GM23248 (cell line): ENCODE data around the gene UNC5A. TPM values are rescaled to one million over a fixed set of nuclear protein-coding genes. Genes with fewer than 3 reads are reported as not detected.

ENCODE experiments used
- DNase-seq: peaks from one replicate; pipeline ENCODE4 v3.0.0-alpha.2; 2015
- H2AFZ ChIP-seq: fragments of 200-600 bp; sonication (generic); 2 replicates; pipeline ENCODE4 v1.6.1; 2016; ENCODE audit warnings: antibody characterized with exemption
- H3F3A ChIP-seq: fragments of 200-600 bp; sonication (generic); 2 replicates; pipeline ENCODE4 v1.6.1; 2016; ENCODE audit warnings: mild to moderate bottlenecking, antibody characterized with exemption, mixed run types; ENCODE audit not compliant: insufficient read depth
- H3K27ac ChIP-seq: fragments of 200-600 bp; sonication (generic); 2 replicates; pipeline ENCODE4 v1.5.1; 2016; ENCODE audit warnings: mild to moderate bottlenecking
- H3K27me3 ChIP-seq: fragments of 200-600 bp; sonication (generic); replicated peaks from 2 replicates; pipeline ENCODE4 v1.6.1; 2016; ENCODE audit warnings: mild to moderate bottlenecking; ENCODE audit not compliant: insufficient read depth
- H3K36me3 ChIP-seq: fragments of 200-600 bp; sonication (generic); 2 replicates; pipeline ENCODE4 v1.6.1; 2016; ENCODE audit warnings: low read depth, mild to moderate bottlenecking
- H3K4me1 ChIP-seq: fragments of 200-600 bp; sonication (generic); 2 replicates; pipeline ENCODE4 v1.6.1; 2016; ENCODE audit warnings: mild to moderate bottlenecking; ENCODE audit not compliant: insufficient read depth
- H3K4me2 ChIP-seq: fragments of 200-600 bp; sonication (generic); one replicate; pipeline ENCODE4 v1.6.1; 2016; ENCODE audit warnings: mild to moderate bottlenecking; ENCODE audit not compliant: unreplicated experiment
- H3K4me3 ChIP-seq: fragments of 200-600 bp; sonication (generic); 2 replicates; pipeline ENCODE4 v1.5.1; 2016; ENCODE audit warnings: mild to moderate bottlenecking
- H3K79me2 ChIP-seq: fragments of 200-600 bp; sonication (generic); 2 replicates; pipeline ENCODE4 v1.6.1; 2016; ENCODE audit warnings: mild to moderate bottlenecking; ENCODE audit not compliant: insufficient read depth
- H3K9ac ChIP-seq: fragments of 200-600 bp; sonication (generic); 2 replicates; pipeline ENCODE4 v1.6.1; 2016; ENCODE audit warnings: mild to moderate bottlenecking
- H3K9me2 ChIP-seq: fragments of 200-600 bp; sonication (generic); 2 replicates; pipeline ENCODE4 v1.6.1; 2016; ENCODE audit warnings: mixed run types, mild to moderate bottlenecking, moderate library complexity; ENCODE audit not compliant: insufficient read depth
- H3K9me3 ChIP-seq: fragments of 200-600 bp; sonication (generic); one replicate; pipeline ENCODE4 v1.6.1; 2017; ENCODE audit warnings: low read depth
- H4K20me1 ChIP-seq: fragments of 200-600 bp; sonication (generic); 2 replicates; pipeline ENCODE4 v1.6.0; 2016; ENCODE audit not compliant: insufficient read depth
- EZH2 ChIP-seq: fragments of 200-600 bp; sonication (generic); IDR thresholded peaks from 2 replicates; pipeline ENCODE4 v1.6.1; 2018; ENCODE audit warnings: antibody characterized with exemption, mild to moderate bottlenecking; ENCODE audit not compliant: insufficient read depth, poor library complexity, severe bottlenecking
- EZH2phosphoT487 ChIP-seq: fragments of 200-600 bp; sonication (generic); IDR thresholded peaks from 2 replicates; pipeline ENCODE4 v1.6.1; 2018; ENCODE audit warnings: antibody characterized with exemption, moderate library complexity, mild to moderate bottlenecking, low read depth; ENCODE audit not compliant: insufficient read depth
- WGBS, 2 experiments: methylation state at CpG; one replicate each; pipeline ENCODE4 v1.1.6; 2015 to 2017; ENCODE audit warnings: low lambda C conversion rate in 2 of 2, low coverage in 1 of 2; ENCODE audit errors: missing lambda C conversion rate in 2 of 2; 5-methylcytosine and 5-hydroxymethylcytosine counted together
- in situ Hi-C: fragments of 300-500 bp; cut with MboI; formaldehyde crosslinking; loops from 2 replicates; pipeline ENCODE4 v1.15.0; 2020
- polyA plus RNA-seq: library from polyadenylated mRNA; unstranded; fragments of >200 nt; fragmentation: Nextera tagmentation; extraction: Ambion mirVana; gene quantifications from 2 replicates; pipeline ENCODE4 v1.2.1, GENCODE V29; 2016
- total RNA-seq: library from RNA; depleted of rRNA; stranded (reverse); fragments of >200 nt; shearing (Covaris generic); gene quantifications from 2 replicates; pipeline ENCODE4 v1.2.3, GENCODE V29; 2014

The UNC5A gene
- total and polyA plus RNA-seq, 2 experiments from 2014 or later = not detected

DNA sequence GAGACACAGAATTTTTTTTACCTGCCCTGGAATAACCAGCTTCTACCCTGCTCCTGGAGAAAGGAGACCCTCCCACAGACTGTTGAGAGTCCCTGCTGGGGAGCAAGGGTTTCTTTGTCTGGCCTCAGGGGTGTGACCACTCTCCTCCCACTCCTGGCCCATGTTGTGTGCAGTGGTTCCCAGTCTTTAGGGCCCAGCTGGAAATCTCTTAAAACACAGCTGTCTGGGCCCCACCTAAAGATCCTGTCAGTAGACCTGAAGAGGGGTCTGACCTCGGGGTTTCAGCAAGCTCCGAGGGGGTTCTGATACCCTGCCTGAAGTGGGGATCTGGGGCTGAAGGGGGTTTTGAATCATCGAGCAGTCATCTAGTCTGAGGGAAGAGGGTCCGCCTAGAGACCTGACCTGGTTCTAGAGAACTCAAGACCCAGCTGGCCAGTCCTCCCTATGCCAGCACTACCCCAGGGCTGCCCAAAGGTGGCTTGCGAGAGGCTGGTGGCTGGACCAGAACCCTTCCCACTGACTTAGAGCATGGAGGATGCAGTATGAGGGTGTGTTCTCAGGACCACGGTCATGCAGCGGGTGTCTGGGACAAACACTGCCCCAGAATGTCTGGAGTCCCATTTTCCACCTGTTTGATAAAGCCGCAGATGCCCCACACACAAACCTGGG is 8.1 kb upstream of the UNC5A start:
- no peak for DNase-seq
- Histone ChIP-seq H3K4me2 (no peak overlapping the region), H3K79me2 (no peaks in the 10 kb centered on the region), H3K9ac (no peak overlapping the region), H3K27me3 (peaks cover 16% of the 10 kb centered on the region), H3K4me1 (no peaks in the 10 kb centered on the region), H3K9me2 (no peaks in the 10 kb centered on the region), H3K27ac (no peak overlapping the region), H4K20me1 (no peaks in the 10 kb centered on the region), H2AFZ (no peak overlapping the region), H3K9me3 (no peaks in the 10 kb centered on the region), H3F3A (no peaks in the 10 kb centered on the region), H3K4me3 (no peak overlapping the region), H3K36me3 (no peaks in the 10 kb centered on the region)
- WGBS, 2 experiments = 56 to 60% methylated on average over 8 of the region's 8 CpGs
- TF ChIP-seq EZH2 (no peak), EZH2phosphoT487 (no peak)
- in situ Hi-C loops = no loop called here

GRCh38 chr5:176803068-176803942 is 7.1 kb upstream of the UNC5A start:
- H3K9me3 ChIP-seq = no peaks in the 10 kb centered on the region
- H3K4me3 ChIP-seq = no peak overlapping the region
- no peak for DNase-seq
- no peaks in the 10 kb centered on the region for H3K79me2 ChIP-seq
- H3K27me3 ChIP-seq = peaks cover 18% of the 10 kb centered on the region
- H3K27ac ChIP-seq = no peak overlapping the region
- no peak for TF ChIP-seq EZH2
- TF ChIP-seq EZH2phosphoT487 = no peak
- WGBS, 2 experiments = 50 to 58% methylated on average over 22 to 24 of the region's 24 CpGs
- no peak overlapping the region for H2AFZ ChIP-seq
- H3K9ac ChIP-seq = no peak overlapping the region
- in situ Hi-C loops = no loop called here
- no peaks in the 10 kb centered on the region for H3K9me2 ChIP-seq
- no peaks in the 10 kb centered on the region for H4K20me1 ChIP-seq
- H3K4me2 ChIP-seq = no peak overlapping the region
- no peaks in the 10 kb centered on the region for H3K4me1 ChIP-seq
- H3K36me3 ChIP-seq = no peaks in the 10 kb centered on the region
- no peaks in the 10 kb centered on the region for H3F3A ChIP-seq

- H3K4me3 ChIP-seq = no peak overlapping the region
- DNase-seq = peak; percentile 53
- peaks cover 24% of the 10 kb centered on the region for H3K27me3 ChIP-seq
- no peaks in the 10 kb centered on the region for H3K9me2 ChIP-seq
- no peaks in the 10 kb centered on the region for H3K4me1 ChIP-seq
- H3F3A ChIP-seq = no peaks in the 10 kb centered on the region
- no peak overlapping the region for H3K9ac ChIP-seq
- no peak overlapping the region for H2AFZ ChIP-seq
- H4K20me1 ChIP-seq = no peaks in the 10 kb centered on the region
- in situ Hi-C loops = no loop called here
- H3K79me2 ChIP-seq = no peaks in the 10 kb centered on the region
- H3K4me2 ChIP-seq = no peak overlapping the region
- WGBS, 2 experiments = 30% methylated on average over 8 of the region's 8 CpGs
- no peaks in the 10 kb centered on the region for H3K9me3 ChIP-seq
- no peaks in the 10 kb centered on the region for H3K36me3 ChIP-seq
- TF ChIP-seq EZH2 = no peak
- no peak for TF ChIP-seq EZH2phosphoT487
- H3K27ac ChIP-seq = no peak overlapping the region
Measured at GRCh38 chr5:176803943-176804498, 6.3 kb upstream of the UNC5A start.

DNA sequence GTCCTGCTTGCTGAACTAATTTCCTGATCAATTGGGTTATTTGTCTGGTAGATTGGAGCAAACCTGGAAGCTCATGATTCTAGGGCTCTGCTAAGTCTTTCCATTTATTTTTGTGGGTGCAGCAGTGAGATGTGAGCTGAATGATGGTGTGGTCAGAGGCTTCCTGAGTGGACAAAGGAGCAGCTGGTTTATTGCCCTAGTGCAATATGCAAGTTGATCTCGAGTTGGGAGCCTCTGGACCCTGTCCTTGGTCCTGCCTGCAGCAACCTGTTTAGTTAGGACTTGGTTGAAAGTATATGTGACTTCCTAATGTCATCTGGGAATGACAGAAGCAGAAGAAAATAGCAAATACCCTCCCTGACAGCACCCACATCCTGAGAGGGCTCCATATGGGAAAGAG is 4.2 kb upstream of the UNC5A start:
- no peaks in the 10 kb centered on the region for H3F3A ChIP-seq
- H4K20me1 ChIP-seq = no peaks in the 10 kb centered on the region
- no peak overlapping the region for H2AFZ ChIP-seq
- no peaks in the 10 kb centered on the region for H3K9me2 ChIP-seq
- 4 to 9% methylated on average over 1 of the region's 1 CpG for WGBS, 2 experiments
- H3K9me3 ChIP-seq = no peaks in the 10 kb centered on the region
- in situ Hi-C loops = no loop called here
- no peak overlapping the region for H3K27ac ChIP-seq
- no peak for TF ChIP-seq EZH2
- TF ChIP-seq EZH2phosphoT487 = no peak
- DNase-seq = peak; percentile 35
- no peak overlapping the region for H3K4me2 ChIP-seq
- no peaks in the 10 kb centered on the region for H3K36me3 ChIP-seq
- H3K79me2 ChIP-seq = no peaks in the 10 kb centered on the region
- peaks cover 38% of the 10 kb centered on the region for H3K27me3 ChIP-seq
- no peak overlapping the region for H3K4me3 ChIP-seq
- no peak overlapping the region for H3K9ac ChIP-seq
- no peaks in the 10 kb centered on the region for H3K4me1 ChIP-seq
